Measurements from ENCODE around the gene RNF217.
"Not testable (repeated sequence)": the region's sequence is repeated elsewhere in the genome, so short reads cannot be mapped to it uniquely, and the experiment has no call there.

Gene RNF217

GRCh38 chr6:124963416-124963785, 1.2 kb downstream of the RNF217 start:
- peak in 6 of 56 donors; percentile 9 to 51 (median 36) for DNase-seq

- DNase-seq = peak in 5 of 56 donors; percentile 4 to 59 (median 9)
Measured at GRCh38 chr6:124963831-124964763, 1.9 kb downstream of the RNF217 start.

GRCh38 chr6:124964764-124965105, 2.5 kb downstream of the RNF217 start:
- DNase-seq = peak in 1 of 56 donors; percentile 8

GRCh38 chr6:124965424-124965850, 3.2 kb downstream of the RNF217 start:
- not testable (repeated sequence) for DNase-seq

GRCh38 chr6:124967444-124967843, 5.2 kb downstream of the RNF217 start:
- DNase-seq = no peak

GRCh38 chr6:124968401-124968800, 6.2 kb downstream of the RNF217 start:
- DNase-seq = no peak

GRCh38 chr6:124970243-124970642, 8.0 kb downstream of the RNF217 start:
- peak in 1 of 56 donors; percentile 5 for DNase-seq

- DNase-seq = no peak
Measured at GRCh38 chr6:124970763-124971162, 8.5 kb downstream of the RNF217 start.

- DNase-seq = no peak
Measured at GRCh38 chr6:124973780-124974179, 11.5 kb downstream of the RNF217 start.

- DNase-seq = no peak
Measured at GRCh38 chr6:124974771-124975377, 12.6 kb downstream of the RNF217 start.

- no peak for DNase-seq
Measured at GRCh38 chr6:124977067-124977908, 15.1 kb downstream of the RNF217 start.

- DNase-seq = no peak
Measured at GRCh38 chr6:124978451-124979293, 16.4 kb downstream of the RNF217 start.

GRCh38 chr6:124979294-124979678, 17.0 kb downstream of the RNF217 start:
- DNase-seq = no peak

- no peak for DNase-seq
Measured at GRCh38 chr6:124982669-124983068, 20.4 kb downstream of the RNF217 start.

GRCh38 chr6:124983383-124984083, 21.3 kb downstream of the RNF217 start:
- no peak for DNase-seq

GRCh38 chr6:124984668-124985338, 22.6 kb downstream of the RNF217 start:
- DNase-seq = no peak

- no peak for DNase-seq
Measured at GRCh38 chr6:124986164-124986563, 23.9 kb downstream of the RNF217 start.

GRCh38 chr6:124987291-124987690, 25.1 kb downstream of the RNF217 start:
- no peak for DNase-seq

- no peak for DNase-seq
Measured at GRCh38 chr6:124987999-124988591, 25.9 kb downstream of the RNF217 start.

Data from amygdala (tissue), 56 donors.